ENCODE measurements around the gene MAMDC4. TPM values are rescaled to one million over a fixed set of nuclear protein-coding genes. Genes with fewer than 3 reads are reported as not detected.

The MAMDC4 gene
- total RNA-seq, 1 experiment from 2014 or later = 4.5 TPM

Small RNA genes lying within 50 kb of the gene (small RNA-seq; reads per million reads assigned to genes)
- 0 reads per million in 2 experiments for gene MIR4292
- 0.02 to 0.12 reads per million in 2 experiments for gene MIR4479

Other genes starting within 250 kb of the MAMDC4 start
- gene EGFL7, start 189.4 kb upstream of the MAMDC4 start, total RNA-seq (2014; rRNA removed; shearing (Covaris generic)) = 51.7 and 77.2 TPM in 2 replicates
- 24.5 and 27.8 TPM in 2 replicates for gene AGPAT2, start 164.9 kb upstream of the MAMDC4 start, total RNA-seq (2014; rRNA removed; shearing (Covaris generic))
- 14.1 and 14.4 TPM in 2 replicates for gene DIPK1B, start 139.8 kb upstream of the MAMDC4 start, total RNA-seq (2014; rRNA removed; shearing (Covaris generic))
- not detected in 2 replicates for gene LCN10, start 109.4 kb upstream of the MAMDC4 start, total RNA-seq (2014; rRNA removed; shearing (Covaris generic))
- gene LCN6, start 103.8 kb upstream of the MAMDC4 start, total RNA-seq (2014; rRNA removed; shearing (Covaris generic)) = not detected in 2 replicates
- not detected in 2 replicates for gene LCN8, start 94.1 kb upstream of the MAMDC4 start, total RNA-seq (2014; rRNA removed; shearing (Covaris generic))
- not detected in 2 replicates for gene LCN15, start 87.8 kb upstream of the MAMDC4 start, total RNA-seq (2014; rRNA removed; shearing (Covaris generic))
- gene TMEM141, start 61.0 kb upstream of the MAMDC4 start, total RNA-seq (2014; rRNA removed; shearing (Covaris generic)) = 24.0 and 27.6 TPM in 2 replicates
- gene CCDC183, start 56.0 kb upstream of the MAMDC4 start, total RNA-seq (2014; rRNA removed; shearing (Covaris generic)) = 1.7 and 1.8 TPM in 2 replicates
- gene RABL6, start 44.4 kb upstream of the MAMDC4 start, total RNA-seq (2014; rRNA removed; shearing (Covaris generic)) = 59.4 and 69.4 TPM in 2 replicates
- gene AJM1, start 9.9 kb upstream of the MAMDC4 start, total RNA-seq (2014; rRNA removed; shearing (Covaris generic)) = 2.6 and 2.7 TPM in 2 replicates
- gene PHPT1, start 2.9 kb upstream of the MAMDC4 start, total RNA-seq (2014; rRNA removed; shearing (Covaris generic)) = 132 and 134 TPM in 2 replicates
- 309 and 321 TPM in 2 replicates for gene EDF1, start 14.0 kb downstream of the MAMDC4 start, total RNA-seq (2014; rRNA removed; shearing (Covaris generic))
- gene TRAF2, start 34.2 kb downstream of the MAMDC4 start, total RNA-seq (2014; rRNA removed; shearing (Covaris generic)) = 12.1 and 17.9 TPM in 2 replicates
- 93.0 and 112 TPM in 2 replicates for gene FBXW5, start 92.4 kb downstream of the MAMDC4 start, total RNA-seq (2014; rRNA removed; shearing (Covaris generic))
- gene C8G, start 92.9 kb downstream of the MAMDC4 start, total RNA-seq (2014; rRNA removed; shearing (Covaris generic)) = 0.92 TPM in 1 of 2 replicates, not detected in the other
- 1.2 and 1.5 TPM in 2 replicates for gene LCN12, start 99.9 kb downstream of the MAMDC4 start, total RNA-seq (2014; rRNA removed; shearing (Covaris generic))
- not detected in 2 replicates for gene PTGDS, start 125.2 kb downstream of the MAMDC4 start, total RNA-seq (2014; rRNA removed; shearing (Covaris generic))
- gene LCNL1, start 130.6 kb downstream of the MAMDC4 start, total RNA-seq (2014; rRNA removed; shearing (Covaris generic)) = not detected in 2 replicates
- 35.4 and 39.4 TPM in 2 replicates for gene PAXX, start 140.1 kb downstream of the MAMDC4 start, total RNA-seq (2014; rRNA removed; shearing (Covaris generic))
- 0.17 TPM in 1 of 2 replicates, not detected in the other for gene CLIC3, start 144.2 kb downstream of the MAMDC4 start, total RNA-seq (2014; rRNA removed; shearing (Covaris generic))
- 21.0 and 25.0 TPM in 2 replicates for gene ABCA2, start 175.9 kb downstream of the MAMDC4 start, total RNA-seq (2014; rRNA removed; shearing (Covaris generic))
- not detected in 2 replicates for gene FUT7, start 179.7 kb downstream of the MAMDC4 start, total RNA-seq (2014; rRNA removed; shearing (Covaris generic))
- gene NPDC1, start 193.8 kb downstream of the MAMDC4 start, total RNA-seq (2014; rRNA removed; shearing (Covaris generic)) = 30.3 and 35.5 TPM in 2 replicates
- not detected in 2 replicates for gene ENTPD2, start 201.7 kb downstream of the MAMDC4 start, total RNA-seq (2014; rRNA removed; shearing (Covaris generic))
- 32.4 and 43.6 TPM in 2 replicates for gene SAPCD2, start 218.2 kb downstream of the MAMDC4 start, total RNA-seq (2014; rRNA removed; shearing (Covaris generic))
- gene UAP1L1, start 225.2 kb downstream of the MAMDC4 start, total RNA-seq (2014; rRNA removed; shearing (Covaris generic)) = 3.6 and 4.0 TPM in 2 replicates
- gene MAN1B1, start 234.6 kb downstream of the MAMDC4 start, total RNA-seq (2014; rRNA removed; shearing (Covaris generic)) = 53.6 and 55.5 TPM in 2 replicates

Data from NCI-H460 (cell line).